Measurements from ENCODE around the gene MICAL1.

Gene MICAL1

GRCh38 chr6:109429496-109429895 is 26.1 kb downstream of the MICAL1 start:
- no peak for DNase-seq (ENCODE audit: low read depth in 2 of 2)

DNA sequence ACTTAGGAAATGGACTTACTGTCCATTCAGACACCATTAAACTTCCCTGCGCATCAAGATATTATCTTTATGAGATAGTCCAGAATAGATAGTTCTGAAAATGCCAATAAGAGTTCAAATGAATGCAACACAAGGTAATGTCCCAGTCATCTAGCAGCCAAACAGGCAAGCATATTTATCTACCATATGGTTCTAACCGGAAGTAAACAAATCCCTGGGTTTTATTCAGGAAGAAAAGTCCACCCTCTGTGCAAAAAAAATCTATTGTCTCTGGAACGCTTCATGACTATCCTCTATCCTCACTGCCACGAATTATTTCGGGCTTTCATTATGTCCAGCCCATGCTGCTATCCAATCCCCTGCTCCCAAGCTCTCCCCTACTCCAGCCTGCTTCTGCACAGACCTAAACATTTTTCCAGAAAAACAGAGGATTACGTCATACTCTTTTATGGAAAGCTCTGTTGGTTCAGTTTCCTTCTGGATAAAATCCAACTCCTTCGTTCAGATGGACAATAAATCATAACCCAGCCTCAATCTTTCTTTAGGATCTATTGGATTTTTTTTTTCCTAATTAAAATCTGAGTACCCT is 26.6 kb downstream of the MICAL1 start:
- no peak for DNase-seq (ENCODE audit: low read depth in 2 of 2)

DNA sequence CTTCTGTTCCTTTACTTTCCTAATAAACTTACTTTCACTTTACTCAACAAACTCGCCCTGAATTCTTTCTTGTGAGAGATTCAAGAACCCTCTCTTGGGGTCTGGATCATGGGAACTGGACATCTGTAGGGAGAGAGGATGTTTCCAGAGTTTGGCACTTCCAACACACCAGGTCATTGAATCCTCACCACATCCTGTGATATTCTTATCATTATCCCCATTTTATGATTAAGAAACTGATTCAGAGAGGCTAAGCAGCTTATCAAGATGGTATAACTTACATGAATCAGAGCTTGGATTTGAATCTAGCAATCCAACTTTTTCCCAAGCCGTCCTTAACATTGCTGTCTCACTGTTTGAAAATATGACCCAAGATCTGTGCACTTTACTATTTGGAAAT is 30.6 kb downstream of the MICAL1 start:
- DNase-seq (ENCODE audit: low read depth in 2 of 2), result no peak

- DNase-seq (ENCODE audit: low read depth in 2 of 2), result no peak
Observed at GRCh38 chr6:109421184-109421583, 34.4 kb downstream of the MICAL1 start.

DNA sequence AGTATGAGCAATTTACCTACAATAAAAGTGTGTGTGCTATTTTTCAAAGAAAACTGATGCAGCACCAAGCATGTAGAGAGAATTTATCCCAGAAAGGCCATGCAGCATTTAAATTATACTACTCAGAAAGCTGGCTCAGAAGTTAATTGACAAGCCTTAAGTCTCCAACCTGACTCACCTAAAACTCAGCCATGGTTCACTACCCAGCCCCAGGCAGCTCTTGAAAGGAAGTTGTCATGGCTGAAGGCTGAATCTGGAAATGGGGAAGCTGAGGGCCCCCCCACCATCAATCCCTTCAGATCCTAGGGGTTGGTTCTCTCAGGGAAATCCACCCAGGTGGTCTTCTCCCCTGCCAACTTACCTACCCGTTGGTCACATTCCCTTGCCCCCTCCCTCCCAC is 34.8 kb downstream of the MICAL1 start:
- no peak for DNase-seq (ENCODE audit: low read depth in 2 of 2)

DNA sequence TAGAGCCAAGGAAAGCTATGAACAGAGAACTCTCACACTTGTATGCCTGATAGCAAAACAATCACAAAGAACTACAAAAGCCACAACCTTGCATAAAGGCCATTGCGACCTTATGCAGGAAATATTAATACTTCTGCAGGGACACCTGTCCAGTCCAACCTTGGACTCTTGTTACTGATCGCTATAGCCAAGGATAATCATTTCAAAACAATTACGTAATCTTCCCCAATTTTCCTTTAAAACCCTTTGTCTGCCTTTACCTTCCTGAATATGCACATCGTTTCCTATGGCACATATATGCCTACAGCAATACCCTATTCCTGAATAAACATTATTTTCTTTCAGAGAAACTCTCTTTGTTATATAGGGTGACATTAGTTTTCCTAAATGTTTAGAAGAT is 37.9 kb downstream of the MICAL1 start:
- DNase-seq (ENCODE audit: low read depth in 2 of 2), result no peak

DNA sequence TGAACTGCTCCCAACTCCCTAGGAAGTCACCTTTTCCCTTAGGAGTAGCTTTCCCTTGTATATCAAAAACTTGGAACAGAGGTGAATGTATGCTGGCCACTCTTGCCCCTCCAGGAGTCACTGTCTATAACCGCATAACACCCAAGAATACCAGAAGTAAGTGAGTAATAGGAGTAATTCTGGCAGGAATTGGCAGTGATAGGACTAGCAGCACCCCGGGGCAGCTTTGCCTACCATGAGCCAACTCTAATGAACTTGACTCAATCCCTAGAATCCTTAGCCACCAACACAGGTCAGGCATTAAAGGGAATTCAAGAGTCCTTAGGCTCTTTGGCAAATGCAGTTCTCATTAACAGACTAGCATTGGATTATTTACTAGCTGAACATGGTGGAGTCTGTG is 44.5 kb downstream of the MICAL1 start:
- DNase-seq (ENCODE audit: low read depth in 2 of 2), result no peak

DNA sequence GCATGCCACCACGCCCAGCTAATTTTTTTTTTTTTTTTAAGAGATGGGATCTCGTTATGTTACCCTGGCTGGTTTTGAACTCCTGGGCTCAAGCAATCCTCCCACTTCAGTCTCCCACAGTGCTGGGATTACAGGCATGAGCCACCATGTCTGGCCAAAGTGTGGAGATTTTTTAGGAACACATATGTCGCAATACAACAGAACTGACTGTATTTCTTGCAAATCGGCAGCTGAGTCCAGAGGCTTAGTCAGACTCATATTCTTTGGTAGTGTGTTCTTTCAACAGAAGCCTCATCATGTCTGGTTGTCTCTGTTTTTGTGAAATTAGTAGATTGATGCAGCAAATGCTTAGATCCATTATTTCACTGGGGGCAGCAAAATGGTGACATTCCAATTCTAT is 49.4 kb downstream of the MICAL1 start:
- DNase-seq (ENCODE audit: low read depth in 2 of 2), result no peak

DNA sequence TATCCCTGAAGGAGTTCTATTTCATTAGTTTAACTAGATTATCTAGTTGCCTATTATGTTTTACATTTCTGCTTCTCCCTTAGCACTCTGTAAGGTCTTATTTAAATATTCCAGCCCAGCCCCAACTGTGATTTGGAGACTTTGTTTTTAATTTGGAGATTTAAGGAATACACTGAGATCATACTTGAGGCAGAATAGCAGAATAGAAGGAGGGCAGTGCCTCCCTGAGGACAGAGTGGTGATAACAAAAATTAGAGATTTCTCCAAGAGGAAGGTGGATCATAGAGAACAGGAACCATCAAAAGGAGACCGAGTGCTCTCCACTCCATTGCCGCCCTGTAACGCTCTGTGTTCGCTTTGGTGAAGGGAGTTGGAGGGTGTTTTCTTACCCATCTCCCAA is 58.6 kb downstream of the MICAL1 start:
- no peak for DNase-seq (ENCODE audit: low read depth in 2 of 2)

DNA sequence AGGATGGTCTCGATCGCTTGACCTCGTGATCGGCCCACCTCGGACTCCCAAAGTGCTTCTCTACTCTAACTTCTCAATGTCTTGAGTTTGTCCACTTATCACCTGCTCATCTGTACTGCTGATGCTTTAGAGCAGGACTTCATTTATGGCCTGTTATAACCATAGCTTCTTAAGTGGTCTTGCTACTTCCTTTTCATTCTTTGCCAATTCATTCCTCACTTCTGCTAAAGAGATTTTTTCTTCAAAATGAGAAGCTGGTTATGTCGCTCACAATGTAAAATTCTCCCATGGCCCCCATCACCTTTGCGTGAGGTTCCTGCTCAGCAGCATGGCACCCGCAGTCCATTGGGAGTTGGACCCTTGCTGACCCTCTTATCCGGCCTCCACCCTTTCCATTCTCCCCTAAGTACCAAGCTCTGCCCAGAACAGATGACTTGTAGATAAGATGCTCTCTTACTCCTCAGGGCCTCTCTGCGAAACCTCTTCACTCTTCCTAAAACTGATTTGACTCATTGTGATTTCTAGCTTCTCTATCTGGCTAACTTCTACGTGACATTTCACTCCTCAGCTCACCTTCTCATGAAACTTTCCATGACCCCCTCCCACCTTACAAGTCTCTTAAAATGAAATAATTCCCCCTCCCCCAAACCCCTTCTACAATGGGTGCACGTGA is 59.4 kb downstream of the MICAL1 start:
- DNase-seq (ENCODE audit: low read depth in 2 of 2), result no peak

Data from activated CD4-positive, alpha-beta T cell treated with anti-CD3 and anti-CD28 coated beads for 24 hours (primary cell).